ENCODE data around the gene DIP2A.

DNA sequence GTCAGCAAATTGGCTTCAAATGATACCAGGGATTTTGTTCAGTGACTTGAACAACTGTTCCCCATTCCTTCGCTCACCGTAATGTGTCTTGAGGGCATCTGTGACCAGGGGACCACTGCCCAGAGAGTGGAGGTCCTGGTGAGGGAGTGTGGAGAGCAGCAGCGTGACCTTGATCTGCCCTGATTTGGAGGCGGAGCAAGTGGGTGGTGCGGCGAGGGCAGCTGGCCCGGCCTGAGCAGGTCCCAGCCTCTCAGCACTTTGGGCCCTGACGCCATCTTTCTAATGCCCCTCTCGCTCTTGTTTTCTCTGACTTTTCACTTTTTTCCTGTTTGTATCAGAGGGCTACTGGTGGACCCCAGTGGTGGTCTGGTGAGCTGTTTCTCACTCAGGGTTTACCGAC is 31.1 kb downstream of the DIP2A start:
- TF ChIP-seq, protein P1, sequence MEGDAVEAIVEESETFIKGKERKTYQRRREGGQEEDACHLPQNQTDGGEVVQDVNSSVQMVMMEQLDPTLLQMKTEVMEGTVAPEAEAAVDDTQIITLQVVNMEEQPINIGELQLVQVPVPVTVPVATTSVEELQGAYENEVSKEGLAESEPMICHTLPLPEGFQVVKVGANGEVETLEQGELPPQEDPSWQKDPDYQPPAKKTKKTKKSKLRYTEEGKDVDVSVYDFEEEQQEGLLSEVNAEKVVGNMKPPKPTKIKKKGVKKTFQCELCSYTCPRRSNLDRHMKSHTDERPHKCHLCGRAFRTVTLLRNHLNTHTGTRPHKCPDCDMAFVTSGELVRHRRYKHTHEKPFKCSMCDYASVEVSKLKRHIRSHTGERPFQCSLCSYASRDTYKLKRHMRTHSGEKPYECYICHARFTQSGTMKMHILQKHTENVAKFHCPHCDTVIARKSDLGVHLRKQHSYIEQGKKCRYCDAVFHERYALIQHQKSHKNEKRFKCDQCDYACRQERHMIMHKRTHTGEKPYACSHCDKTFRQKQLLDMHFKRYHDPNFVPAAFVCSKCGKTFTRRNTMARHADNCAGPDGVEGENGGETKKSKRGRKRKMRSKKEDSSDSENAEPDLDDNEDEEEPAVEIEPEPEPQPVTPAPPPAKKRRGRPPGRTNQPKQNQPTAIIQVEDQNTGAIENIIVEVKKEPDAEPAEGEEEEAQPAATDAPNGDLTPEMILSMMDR (IDR thresholded peaks at IDR 0.05), result no peak
- TF ChIP-seq POLR2A (IDR thresholded peaks at IDR 0.05), result no peak
